ENCODE results near the gene KLRG1. TPM values are rescaled to one million over a fixed set of nuclear protein-coding genes. Genes with fewer than 3 reads are reported as not detected.

Gene KLRG1
- total RNA-seq, 3 donors from 2014 or later: 2.0 to 3.9 (median 3.8) TPM

DNA sequence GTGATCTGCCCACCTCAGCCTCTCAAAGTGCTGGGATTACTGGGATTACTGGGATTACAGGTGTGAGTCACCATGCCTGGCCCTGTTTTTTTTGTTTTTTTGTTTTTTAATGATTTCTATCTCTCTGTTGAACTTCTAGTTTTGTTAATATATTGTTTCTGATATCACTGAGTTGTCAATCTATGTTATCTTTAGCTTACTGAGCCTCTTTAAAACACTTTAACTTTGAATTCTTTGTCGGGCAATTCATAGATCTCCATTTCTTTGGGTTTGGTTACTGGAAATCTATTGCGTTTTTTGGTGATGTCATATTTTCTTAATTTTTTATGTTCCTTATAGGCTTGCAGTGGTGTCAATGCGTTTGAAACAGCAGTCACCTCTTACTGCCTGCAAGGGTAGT lies 9.2 kb upstream of the KLRG1 start:
- Histone ChIP-seq H3K9me3 (peaks cover 24 to 33% of the 10 kb centered on the region in 2 donors), H3K4me1 (no peaks in the 10 kb centered on the region), H3K27ac (no peak overlapping the region), H3K27me3 (no peaks in the 10 kb centered on the region), H3K4me3 (no peak overlapping the region), H3K36me3 (no peaks in the 10 kb centered on the region)
- TF ChIP-seq POLR2A (IDR thresholded peaks at IDR 0.05) (no peak), POLR2AphosphoS5 (IDR thresholded peaks at IDR 0.05) (no peak)
- TF ChIP-seq, protein P1, sequence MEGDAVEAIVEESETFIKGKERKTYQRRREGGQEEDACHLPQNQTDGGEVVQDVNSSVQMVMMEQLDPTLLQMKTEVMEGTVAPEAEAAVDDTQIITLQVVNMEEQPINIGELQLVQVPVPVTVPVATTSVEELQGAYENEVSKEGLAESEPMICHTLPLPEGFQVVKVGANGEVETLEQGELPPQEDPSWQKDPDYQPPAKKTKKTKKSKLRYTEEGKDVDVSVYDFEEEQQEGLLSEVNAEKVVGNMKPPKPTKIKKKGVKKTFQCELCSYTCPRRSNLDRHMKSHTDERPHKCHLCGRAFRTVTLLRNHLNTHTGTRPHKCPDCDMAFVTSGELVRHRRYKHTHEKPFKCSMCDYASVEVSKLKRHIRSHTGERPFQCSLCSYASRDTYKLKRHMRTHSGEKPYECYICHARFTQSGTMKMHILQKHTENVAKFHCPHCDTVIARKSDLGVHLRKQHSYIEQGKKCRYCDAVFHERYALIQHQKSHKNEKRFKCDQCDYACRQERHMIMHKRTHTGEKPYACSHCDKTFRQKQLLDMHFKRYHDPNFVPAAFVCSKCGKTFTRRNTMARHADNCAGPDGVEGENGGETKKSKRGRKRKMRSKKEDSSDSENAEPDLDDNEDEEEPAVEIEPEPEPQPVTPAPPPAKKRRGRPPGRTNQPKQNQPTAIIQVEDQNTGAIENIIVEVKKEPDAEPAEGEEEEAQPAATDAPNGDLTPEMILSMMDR (IDR thresholded peaks at IDR 0.05): no peak
- DNase-seq (ENCODE audit: low spot score in 2 of 2): no peak
- intact Hi-C loops (cut with DNase I; ENCODE audit: low total_unique reads): no loop called here

DNA sequence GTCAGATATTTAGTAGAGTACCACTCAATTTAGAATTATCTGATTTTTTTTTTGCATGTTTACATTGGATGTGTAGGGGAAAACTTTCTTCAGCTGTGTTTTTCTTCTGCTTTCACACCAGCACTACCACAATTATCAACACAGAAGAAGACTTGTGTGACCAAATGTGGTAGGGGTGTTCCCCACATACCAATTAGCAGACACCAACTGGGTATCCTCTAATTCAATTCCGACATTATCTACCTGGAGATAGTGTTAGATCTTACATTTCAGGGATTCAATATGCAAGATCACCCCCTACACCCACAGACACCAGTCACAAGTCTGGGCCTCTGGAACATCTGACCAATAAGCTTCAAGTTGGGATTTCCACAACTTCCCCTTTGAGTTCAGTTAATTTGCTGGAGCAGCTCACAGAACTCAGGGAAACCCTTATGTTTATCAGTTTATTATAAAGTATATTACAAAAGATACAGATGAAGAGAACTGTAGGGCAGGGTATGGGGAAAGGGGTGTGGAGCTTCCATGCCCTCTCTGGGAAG lies 4.1 kb upstream of the KLRG1 start:
- DNase-seq (ENCODE audit: low spot score in 2 of 2): no peak
- no peak overlapping the region for H3K4me3 ChIP-seq
- H3K36me3 ChIP-seq: no peaks in the 10 kb centered on the region
- no peak overlapping the region for H3K27ac ChIP-seq
- H3K9me3 ChIP-seq: peaks cover 6 to 9% of the 10 kb centered on the region in 2 donors
- no peaks in the 10 kb centered on the region for H3K4me1 ChIP-seq
- TF ChIP-seq POLR2AphosphoS5 (IDR thresholded peaks at IDR 0.05) (no peak), POLR2A (IDR thresholded peaks at IDR 0.05) (no peak)
- TF ChIP-seq, protein P1 (IDR thresholded peaks at IDR 0.05): no peak
- no peaks in the 10 kb centered on the region for H3K27me3 ChIP-seq
- intact Hi-C loops (cut with DNase I; ENCODE audit: low total_unique reads): no loop called here

DNA sequence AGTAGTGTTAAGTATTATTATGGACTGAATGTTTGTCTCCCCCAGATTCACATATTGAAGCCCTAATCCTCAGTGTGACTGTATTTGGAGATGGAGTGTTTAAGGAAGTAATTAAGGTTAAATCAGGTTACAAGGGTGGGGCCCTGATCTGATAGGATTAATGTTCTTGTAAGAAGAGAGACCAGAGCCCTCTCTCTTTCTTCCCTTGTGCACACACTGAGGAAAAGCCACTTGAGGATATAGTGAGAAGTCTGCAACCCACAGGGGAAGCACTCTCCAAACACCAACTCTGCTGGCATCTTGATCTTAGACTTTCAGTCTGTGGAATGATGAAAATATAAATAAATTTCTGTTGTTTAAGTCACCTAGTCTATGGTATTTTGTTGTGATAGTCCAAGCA lies 2.2 kb upstream of the KLRG1 start:
- H3K36me3 ChIP-seq: no peaks in the 10 kb centered on the region
- intact Hi-C loops (cut with DNase I; ENCODE audit: low total_unique reads): no loop called here
- DNase-seq (ENCODE audit: low spot score in 2 of 2): no peak
- TF ChIP-seq POLR2A (IDR thresholded peaks at IDR 0.05) (no peak), POLR2AphosphoS5 (IDR thresholded peaks at IDR 0.05) (no peak)
- TF ChIP-seq, protein P1 (IDR thresholded peaks at IDR 0.05): no peak
- no peaks in the 10 kb centered on the region for H3K4me1 ChIP-seq
- H3K27ac ChIP-seq: no peak overlapping the region
- H3K9me3 ChIP-seq: no peaks in the 10 kb centered on the region
- H3K27me3 ChIP-seq: no peaks in the 10 kb centered on the region
- H3K4me3 ChIP-seq: no peak overlapping the region

DNA sequence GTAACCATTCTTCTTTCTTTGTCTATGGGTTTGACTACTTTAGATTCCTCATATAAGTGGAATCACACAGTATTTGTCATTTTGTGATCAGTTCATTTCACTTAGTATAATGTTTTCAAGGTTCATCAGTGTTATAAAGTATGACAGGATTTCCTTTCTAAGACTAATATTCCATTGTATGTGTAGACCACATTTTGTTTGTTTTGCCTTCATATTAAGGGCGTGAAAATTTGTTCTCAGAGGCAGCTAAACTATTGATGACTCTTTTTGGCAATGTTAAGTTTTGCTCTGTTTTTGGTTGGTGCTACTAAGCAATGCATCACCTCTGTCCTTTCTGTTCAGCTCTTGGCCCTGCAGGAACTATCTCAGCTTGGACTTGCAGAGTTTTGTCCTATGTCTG lies 1.7 kb upstream of the KLRG1 start:
- Histone ChIP-seq H3K36me3 (no peaks in the 10 kb centered on the region), H3K4me1 (no peaks in the 10 kb centered on the region), H3K27me3 (no peaks in the 10 kb centered on the region), H3K4me3 (no peak overlapping the region), H3K27ac (no peak overlapping the region), H3K9me3 (no peaks in the 10 kb centered on the region)
- no peak for DNase-seq (ENCODE audit: low spot score in 2 of 2)
- intact Hi-C loops (cut with DNase I; ENCODE audit: low total_unique reads): no loop called here
- TF ChIP-seq, protein P1 (IDR thresholded peaks at IDR 0.05): no peak
- TF ChIP-seq POLR2A (IDR thresholded peaks at IDR 0.05): no peak
- TF ChIP-seq POLR2AphosphoS5 (IDR thresholded peaks at IDR 0.05): no peak

DNA sequence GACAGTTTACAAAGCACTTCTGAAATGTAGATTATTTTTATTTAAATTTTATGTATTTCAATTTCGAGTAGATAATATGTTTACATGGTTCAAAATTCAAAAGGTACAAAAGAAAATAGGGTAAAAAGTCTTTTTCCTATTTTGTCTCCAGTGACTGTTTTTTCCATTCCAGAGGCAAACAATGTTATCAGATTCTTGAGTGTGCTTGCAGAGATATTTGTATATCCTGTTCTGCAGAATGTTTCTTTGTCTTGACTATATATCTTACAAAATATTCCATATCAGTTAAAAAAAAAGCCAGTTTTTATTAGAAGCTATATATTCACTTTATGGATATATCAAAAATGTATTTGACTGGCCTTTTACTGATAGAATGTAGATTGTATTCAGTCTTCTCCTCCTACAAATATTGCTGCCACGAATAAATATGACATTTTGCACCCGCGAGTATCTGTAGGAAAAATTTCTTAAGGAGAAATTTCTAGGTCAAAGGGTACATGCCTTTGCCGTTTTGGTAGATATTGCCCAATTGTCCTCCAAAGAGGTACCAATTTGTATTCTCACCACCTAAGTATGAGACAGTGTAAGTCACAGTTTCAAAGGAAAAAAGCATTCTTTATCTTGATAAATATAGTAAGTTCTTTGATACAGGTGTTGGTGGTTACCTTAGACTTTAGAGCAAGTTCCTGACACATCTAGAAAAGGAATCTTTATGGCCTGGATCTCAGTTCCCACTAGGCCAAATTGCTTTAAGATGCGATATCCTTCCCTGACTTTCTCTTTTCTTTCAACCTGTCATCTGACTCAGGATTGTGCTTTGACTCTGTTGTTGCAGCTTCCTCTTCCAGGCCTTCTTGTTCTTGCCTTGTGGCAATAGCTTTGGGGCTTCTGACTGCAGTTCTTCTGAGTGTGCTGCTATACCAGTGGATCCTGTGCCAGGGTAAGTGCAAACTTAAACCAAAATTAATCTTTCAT lies 2.3 kb downstream of the KLRG1 start:
- TF ChIP-seq POLR2A (IDR thresholded peaks at IDR 0.05) (no peak), POLR2AphosphoS5 (IDR thresholded peaks at IDR 0.05) (no peak)
- TF ChIP-seq, protein P1 (IDR thresholded peaks at IDR 0.05): no peak
- Histone ChIP-seq H3K4me3 (no peak overlapping the region), H3K4me1 (no peaks in the 10 kb centered on the region), H3K9me3 (no peaks in the 10 kb centered on the region), H3K27ac (no peak overlapping the region), H3K36me3 (no peaks in the 10 kb centered on the region), H3K27me3 (no peaks in the 10 kb centered on the region)
- intact Hi-C loops (cut with DNase I; ENCODE audit: low total_unique reads): no loop called here
- no peak for DNase-seq (ENCODE audit: low spot score in 2 of 2)
